AG10803 (cell line): ENCODE data around the gene KLHL10.
A peak's percentile ranks its signal among the peaks of the same experiment; 100 is the strongest.

Experiments used
- DNase-seq: peaks from one replicate; pipeline ENCODE4 v3.0.0; 2010; ENCODE audit warnings: low read depth
- H3K4me3 ChIP-seq: 2 replicates; pipeline ENCODE4 v1.5.1; 2011; ENCODE audit warnings: mild to moderate bottlenecking, low read length, control low read depth
- TF ChIP-seq, protein P1 (sequence below): conservative IDR thresholded peaks from 2 replicates; pipeline ENCODE4 v1.5.1; 2011; ENCODE audit warnings: mild to moderate bottlenecking, low read length, control low read depth, inconsistent platforms

Gene KLHL10

DNA sequence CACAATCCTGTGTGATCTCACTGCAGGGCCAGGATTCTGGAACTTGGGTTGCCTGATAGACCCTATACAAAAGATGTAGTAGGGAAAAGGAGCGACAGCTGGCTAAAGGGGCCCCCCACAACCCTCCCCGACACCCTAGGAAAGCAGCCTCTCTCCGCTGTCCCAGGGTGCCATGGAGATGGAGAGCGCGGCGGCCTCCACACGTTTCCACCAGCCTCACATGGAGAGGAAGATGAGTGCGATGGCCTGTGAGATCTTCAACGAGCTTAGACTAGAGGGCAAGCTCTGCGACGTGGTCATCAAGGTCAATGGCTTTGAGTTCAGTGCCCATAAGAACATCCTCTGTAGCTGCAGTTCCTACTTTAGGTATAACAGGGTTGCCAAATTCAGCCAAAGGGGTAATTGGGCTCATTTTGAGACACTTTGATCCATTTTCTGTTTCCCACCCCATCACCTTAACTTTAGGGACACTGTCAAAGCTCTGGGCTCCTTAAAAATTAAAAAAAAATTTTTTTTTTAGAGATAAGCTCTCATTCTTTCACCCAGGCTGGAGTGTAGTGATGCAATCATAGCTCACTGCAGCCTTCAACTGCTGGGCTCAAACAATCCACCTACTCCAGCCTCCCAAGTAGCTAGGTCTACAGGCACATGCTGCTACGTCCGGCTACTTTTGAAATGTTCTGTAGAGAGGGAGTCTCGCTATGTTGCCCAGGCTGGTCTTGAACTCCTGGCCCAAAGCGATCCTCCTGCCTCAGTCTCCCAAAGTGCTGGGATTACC lies at the start of gene KLHL10:
KLHL10 (plus strand) TSS at position 65 of the 778 bp plus-strand sequence; CDS start at position 173, 108 bp downstream.
- peak within 1 kb of the TSS; percentile 78 for H3K4me3 ChIP-seq
- TF ChIP-seq, protein P1, sequence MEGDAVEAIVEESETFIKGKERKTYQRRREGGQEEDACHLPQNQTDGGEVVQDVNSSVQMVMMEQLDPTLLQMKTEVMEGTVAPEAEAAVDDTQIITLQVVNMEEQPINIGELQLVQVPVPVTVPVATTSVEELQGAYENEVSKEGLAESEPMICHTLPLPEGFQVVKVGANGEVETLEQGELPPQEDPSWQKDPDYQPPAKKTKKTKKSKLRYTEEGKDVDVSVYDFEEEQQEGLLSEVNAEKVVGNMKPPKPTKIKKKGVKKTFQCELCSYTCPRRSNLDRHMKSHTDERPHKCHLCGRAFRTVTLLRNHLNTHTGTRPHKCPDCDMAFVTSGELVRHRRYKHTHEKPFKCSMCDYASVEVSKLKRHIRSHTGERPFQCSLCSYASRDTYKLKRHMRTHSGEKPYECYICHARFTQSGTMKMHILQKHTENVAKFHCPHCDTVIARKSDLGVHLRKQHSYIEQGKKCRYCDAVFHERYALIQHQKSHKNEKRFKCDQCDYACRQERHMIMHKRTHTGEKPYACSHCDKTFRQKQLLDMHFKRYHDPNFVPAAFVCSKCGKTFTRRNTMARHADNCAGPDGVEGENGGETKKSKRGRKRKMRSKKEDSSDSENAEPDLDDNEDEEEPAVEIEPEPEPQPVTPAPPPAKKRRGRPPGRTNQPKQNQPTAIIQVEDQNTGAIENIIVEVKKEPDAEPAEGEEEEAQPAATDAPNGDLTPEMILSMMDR = no peak
- DNase-seq = no peak

DNA sequence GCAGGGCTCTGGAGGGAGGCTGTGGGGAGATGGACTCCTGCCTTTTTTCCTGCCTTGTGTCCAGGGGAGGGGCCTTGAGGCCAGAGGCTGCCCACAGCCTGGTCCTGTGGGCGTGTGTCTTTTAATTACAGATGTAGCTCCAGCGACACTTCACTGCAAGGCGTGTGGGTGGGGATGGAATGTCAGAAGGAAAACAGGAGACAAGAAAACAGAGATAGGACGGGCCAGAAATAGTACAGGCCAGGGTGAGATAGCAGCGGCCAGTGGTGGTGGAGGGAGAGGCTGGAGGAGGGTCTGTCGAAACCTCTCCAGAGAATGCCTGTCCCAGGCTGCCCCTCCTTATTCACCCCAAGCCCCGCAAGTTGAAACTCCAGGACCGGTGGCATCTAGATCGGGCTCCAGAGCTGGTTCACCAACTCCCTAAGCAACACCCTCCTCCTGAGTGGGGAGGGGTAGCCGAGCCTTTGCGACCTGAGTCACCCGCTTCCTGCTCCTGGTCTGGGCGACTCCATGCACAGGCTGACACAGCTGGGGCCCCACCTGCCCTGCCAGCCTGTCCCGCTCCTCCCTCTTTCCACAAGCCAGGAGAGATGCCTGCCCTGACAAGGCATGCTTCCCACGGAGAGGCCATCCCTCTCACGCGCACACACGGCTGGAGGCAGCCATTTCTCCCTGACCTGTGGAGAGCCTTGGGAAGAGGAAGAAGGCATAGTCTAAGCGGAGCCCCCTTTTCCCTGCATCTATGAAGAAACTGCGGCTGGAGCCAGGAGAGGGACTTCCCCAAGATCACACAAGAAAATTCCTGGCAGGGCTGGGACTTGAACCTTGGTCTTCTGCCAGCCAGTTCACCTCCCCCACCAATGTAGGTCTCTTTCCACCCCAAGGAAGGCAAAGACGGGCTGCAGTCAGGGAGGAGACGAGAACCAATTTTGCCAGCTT lies 44.5 kb upstream of the KLHL10 start:
- H3K4me3 ChIP-seq = no peak overlapping the region
- no peak for DNase-seq
- TF ChIP-seq, protein P1 = no peak

DNA sequence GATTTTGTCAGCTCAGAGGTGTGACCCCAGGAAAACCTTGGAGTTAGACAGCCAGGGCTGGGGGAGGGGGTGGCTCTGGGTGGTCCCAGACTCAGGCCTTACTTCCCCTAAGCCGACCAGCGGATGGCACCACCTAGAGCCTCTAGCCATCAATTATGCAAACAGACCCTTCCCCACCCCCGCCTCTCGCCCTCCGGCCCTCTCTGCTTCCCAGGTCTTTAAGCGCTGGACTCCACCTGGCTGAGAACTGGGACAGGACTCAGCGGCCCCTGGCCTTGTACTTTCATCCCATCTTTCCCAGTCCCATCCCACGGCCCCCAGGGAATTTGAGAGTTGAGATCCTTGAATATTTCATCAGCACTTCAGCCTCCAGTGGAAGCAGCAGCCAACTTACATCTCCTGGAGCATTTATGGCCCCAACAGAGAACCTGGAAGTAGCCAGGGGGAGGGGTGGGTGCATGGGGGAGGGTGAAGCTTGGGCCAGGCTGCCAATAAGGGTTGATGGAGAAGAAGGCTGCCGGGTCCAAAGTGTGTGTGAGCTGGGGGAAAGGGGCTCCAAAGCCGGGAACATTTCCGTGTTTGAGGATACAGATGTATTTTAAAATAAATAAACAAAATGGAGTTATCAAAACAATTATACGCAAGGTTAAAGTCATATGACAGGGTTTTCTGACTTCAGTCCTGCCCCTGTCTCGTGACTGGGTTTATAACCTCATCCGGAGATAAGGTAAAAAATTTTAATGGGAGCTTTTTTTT lies 43.7 kb upstream of the KLHL10 start:
- no peak overlapping the region for H3K4me3 ChIP-seq
- no peak for DNase-seq
- TF ChIP-seq, protein P1 = no peak

DNA sequence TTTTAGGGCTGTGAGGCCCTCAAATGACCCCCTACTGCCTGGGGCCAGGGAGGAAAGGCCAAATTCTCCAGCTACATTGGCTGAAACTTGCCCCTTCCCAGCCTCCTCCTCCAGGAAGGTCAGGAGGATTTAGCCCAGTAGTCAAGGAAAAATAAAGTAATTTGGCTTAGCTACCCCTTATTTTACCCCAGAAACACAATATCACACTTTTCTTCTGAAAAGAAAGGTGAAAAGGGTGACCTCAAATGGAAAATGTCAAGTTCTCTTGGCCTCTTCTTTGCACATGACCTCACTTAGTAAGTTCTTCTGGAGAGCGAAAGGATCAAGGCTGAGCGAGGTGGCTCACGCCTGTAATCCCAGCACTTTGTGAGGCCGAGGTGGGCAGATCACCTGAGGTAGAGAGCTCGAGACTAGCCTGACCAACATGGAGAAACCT lies 43.1 kb upstream of the KLHL10 start:
- DNase-seq = no peak
- TF ChIP-seq, protein P1 = no peak
- no peak overlapping the region for H3K4me3 ChIP-seq

DNA sequence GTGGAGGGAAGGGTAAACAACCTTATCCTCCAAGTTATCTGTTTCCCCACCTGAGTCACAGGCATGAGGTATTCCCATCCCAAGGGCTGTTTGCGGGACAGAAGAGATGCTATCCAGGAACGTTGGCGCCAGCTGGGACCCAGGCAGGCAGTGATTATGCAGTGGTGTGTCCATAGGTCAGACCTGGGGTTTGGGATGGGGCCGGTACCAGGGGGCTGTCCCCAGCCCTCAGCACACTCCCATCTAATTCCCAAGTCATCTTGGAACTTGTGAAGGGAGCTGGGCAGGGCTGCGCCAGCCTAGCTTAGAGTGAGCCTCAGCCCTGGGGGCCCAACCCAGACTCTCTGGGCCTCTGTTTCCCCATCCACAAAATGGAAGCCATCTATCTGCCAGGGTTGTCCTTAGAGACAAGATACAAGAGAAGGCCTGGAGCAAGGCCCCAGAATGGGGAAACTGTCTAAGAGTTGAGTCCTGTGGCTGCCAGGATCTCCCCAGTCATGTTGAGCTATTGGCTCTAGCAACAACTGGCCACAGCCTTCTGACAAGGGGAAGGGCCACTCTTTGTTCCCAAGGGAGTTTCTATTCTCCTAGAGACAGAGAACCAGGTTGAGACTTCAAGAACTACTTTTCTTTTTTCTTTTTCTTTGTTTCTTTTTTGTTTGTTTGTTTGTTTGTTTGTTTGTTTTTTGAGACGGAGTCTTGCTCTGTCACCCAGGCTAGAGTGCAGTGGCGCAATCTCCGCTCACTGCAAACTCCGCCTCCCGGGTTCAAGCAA lies 41.3 kb upstream of the KLHL10 start:
- TF ChIP-seq, protein P1 = no peak
- H3K4me3 ChIP-seq = no peak overlapping the region
- no peak for DNase-seq

DNA sequence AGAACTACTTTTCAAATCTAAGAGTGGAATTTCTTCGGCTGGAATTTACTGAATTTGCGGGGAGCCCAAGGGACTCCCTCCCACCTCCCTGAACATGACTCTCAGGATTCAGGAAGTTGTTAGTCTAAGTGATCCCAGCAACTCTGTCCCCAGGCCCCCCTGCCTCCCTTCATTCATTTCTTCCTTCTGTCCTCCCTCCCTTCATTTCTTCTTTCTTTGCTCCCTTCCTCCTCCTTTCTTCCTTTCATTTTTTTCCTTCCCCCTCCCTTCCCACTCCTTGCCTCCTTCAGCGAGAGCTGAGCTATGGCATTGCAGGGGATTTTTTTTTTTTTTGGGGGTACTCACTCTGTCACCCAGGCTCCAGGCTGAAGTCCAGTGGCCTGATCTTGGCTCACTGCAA lies 40.2 kb upstream of the KLHL10 start:
- DNase-seq = no peak
- H3K4me3 ChIP-seq = no peak overlapping the region
- TF ChIP-seq, protein P1 = no peak
